HEK293 (cell line): ENCODE results near the gene KIF21B.

ENCODE experiments used
- IKZF3 ChIP-seq: fragments of 450-650 bp; IDR thresholded peaks from 2 replicates; pipeline ENCODE4 v1.5.0; 2018; ENCODE audit warnings: missing biosample characterization, mild to moderate bottlenecking, missing genetic modification characterization, moderate library complexity
- KLF9 ChIP-seq: fragments of 450-650 bp; formaldehyde crosslinking; IDR thresholded peaks from 2 replicates; pipeline ENCODE4 v1.5.1; 2016; ENCODE audit warnings: missing biosample characterization, missing genetic modification characterization, low read depth
- TCF7L2 ChIP-seq: IDR thresholded peaks from 2 replicates; pipeline ENCODE4 v1.6.1; 2011; ENCODE audit warnings: low read depth, mild to moderate bottlenecking, inconsistent platforms, low read length, moderate library complexity, borderline replicate concordance
- ZNF48 ChIP-seq: fragments of 450-650 bp; formaldehyde crosslinking; IDR thresholded peaks from 2 replicates; pipeline ENCODE4 v1.5.1; 2016; ENCODE audit warnings: missing biosample characterization, missing genetic modification characterization
- ZNF571 ChIP-seq: fragments of 450-650 bp; formaldehyde crosslinking; IDR thresholded peaks from 2 replicates; pipeline ENCODE4 v1.5.0; 2017; ENCODE audit warnings: missing biosample characterization, missing genetic modification characterization
- ZNF677 ChIP-seq: fragments of 450-650 bp; IDR thresholded peaks from 2 replicates; pipeline ENCODE4 v1.5.0; 2018; ENCODE audit warnings: missing biosample characterization, mild to moderate bottlenecking, missing genetic modification characterization, moderate library complexity
- ZNF792 ChIP-seq: fragments of 450-650 bp; formaldehyde crosslinking; IDR thresholded peaks from 2 replicates; pipeline ENCODE4 v1.5.1; 2016; ENCODE audit warnings: missing biosample characterization, missing genetic modification characterization
- TF ChIP-seq, protein P1 (sequence below): fragments of 450-650 bp; formaldehyde crosslinking; IDR thresholded peaks from 2 replicates; pipeline ENCODE4 v1.5.1; 2016; ENCODE audit warnings: missing biosample characterization, missing genetic modification characterization
- TF ChIP-seq, protein P2 (sequence below): sonication (generic); formaldehyde crosslinking; IDR thresholded peaks from 2 replicates; pipeline ENCODE4 v1.8.1; 2022; ENCODE audit warnings: mild to moderate bottlenecking, moderate library complexity, missing genetic modification reagents
- TF ChIP-seq, protein P3 (sequence below): fragments of 450-650 bp; formaldehyde crosslinking; IDR thresholded peaks from 2 replicates; pipeline ENCODE4 v1.5.1; 2016; ENCODE audit warnings: missing biosample characterization, missing genetic modification characterization
- TF ChIP-seq, protein P4 (sequence below): fragments of 450-650 bp; formaldehyde crosslinking; IDR thresholded peaks from 2 replicates; pipeline ENCODE4 v1.5.1; 2016; ENCODE audit warnings: missing biosample characterization, missing genetic modification characterization

DNA sequence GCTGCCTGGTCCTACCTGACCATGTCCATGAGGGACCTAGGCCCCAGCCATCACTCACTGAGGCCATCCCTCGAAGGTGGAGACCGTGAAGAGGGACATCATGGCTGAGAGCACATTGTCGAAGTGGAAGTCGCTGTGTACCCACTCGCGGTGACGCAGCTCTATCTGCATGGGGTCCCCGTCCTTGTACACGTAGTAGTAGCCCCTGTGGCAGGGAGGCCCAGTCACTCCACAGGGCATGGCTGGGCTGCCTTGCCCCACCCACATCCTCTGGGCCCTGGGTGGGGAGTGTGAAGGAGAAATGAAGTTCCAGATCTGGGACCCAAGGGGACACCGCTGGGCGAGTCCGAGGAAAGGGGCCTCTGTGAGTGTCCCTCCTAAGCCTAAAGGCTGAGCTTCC lies 38.4 kb upstream of the KIF21B start:
- TF ChIP-seq, protein P1, sequence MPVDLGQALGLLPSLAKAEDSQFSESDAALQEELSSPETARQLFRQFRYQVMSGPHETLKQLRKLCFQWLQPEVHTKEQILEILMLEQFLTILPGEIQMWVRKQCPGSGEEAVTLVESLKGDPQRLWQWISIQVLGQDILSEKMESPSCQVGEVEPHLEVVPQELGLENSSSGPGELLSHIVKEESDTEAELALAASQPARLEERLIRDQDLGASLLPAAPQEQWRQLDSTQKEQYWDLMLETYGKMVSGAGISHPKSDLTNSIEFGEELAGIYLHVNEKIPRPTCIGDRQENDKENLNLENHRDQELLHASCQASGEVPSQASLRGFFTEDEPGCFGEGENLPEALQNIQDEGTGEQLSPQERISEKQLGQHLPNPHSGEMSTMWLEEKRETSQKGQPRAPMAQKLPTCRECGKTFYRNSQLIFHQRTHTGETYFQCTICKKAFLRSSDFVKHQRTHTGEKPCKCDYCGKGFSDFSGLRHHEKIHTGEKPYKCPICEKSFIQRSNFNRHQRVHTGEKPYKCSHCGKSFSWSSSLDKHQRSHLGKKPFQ (tag by site-specific recombination), result no peak
- TF ChIP-seq ZNF792 (tag by site-specific recombination) (no peak), IKZF3 (no peak), ZNF48 (no peak), KLF9 (no peak), ZNF571 (tag by site-specific recombination) (no peak), TCF7L2 (no peak), ZNF677 (no peak)
- TF ChIP-seq, protein P2, sequence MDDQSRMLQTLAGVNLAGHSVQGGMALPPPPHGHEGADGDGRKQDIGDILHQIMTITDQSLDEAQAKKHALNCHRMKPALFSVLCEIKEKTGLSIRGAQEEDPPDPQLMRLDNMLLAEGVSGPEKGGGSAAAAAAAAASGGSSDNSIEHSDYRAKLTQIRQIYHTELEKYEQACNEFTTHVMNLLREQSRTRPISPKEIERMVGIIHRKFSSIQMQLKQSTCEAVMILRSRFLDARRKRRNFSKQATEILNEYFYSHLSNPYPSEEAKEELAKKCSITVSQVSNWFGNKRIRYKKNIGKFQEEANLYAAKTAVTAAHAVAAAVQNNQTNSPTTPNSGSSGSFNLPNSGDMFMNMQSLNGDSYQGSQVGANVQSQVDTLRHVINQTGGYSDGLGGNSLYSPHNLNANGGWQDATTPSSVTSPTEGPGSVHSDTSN (CRISPR knock-in tag), result no peak
- TF ChIP-seq, protein P3, sequence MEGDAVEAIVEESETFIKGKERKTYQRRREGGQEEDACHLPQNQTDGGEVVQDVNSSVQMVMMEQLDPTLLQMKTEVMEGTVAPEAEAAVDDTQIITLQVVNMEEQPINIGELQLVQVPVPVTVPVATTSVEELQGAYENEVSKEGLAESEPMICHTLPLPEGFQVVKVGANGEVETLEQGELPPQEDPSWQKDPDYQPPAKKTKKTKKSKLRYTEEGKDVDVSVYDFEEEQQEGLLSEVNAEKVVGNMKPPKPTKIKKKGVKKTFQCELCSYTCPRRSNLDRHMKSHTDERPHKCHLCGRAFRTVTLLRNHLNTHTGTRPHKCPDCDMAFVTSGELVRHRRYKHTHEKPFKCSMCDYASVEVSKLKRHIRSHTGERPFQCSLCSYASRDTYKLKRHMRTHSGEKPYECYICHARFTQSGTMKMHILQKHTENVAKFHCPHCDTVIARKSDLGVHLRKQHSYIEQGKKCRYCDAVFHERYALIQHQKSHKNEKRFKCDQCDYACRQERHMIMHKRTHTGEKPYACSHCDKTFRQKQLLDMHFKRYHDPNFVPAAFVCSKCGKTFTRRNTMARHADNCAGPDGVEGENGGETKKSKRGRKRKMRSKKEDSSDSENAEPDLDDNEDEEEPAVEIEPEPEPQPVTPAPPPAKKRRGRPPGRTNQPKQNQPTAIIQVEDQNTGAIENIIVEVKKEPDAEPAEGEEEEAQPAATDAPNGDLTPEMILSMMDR (tag by site-specific recombination), result no peak
- TF ChIP-seq, protein P4, sequence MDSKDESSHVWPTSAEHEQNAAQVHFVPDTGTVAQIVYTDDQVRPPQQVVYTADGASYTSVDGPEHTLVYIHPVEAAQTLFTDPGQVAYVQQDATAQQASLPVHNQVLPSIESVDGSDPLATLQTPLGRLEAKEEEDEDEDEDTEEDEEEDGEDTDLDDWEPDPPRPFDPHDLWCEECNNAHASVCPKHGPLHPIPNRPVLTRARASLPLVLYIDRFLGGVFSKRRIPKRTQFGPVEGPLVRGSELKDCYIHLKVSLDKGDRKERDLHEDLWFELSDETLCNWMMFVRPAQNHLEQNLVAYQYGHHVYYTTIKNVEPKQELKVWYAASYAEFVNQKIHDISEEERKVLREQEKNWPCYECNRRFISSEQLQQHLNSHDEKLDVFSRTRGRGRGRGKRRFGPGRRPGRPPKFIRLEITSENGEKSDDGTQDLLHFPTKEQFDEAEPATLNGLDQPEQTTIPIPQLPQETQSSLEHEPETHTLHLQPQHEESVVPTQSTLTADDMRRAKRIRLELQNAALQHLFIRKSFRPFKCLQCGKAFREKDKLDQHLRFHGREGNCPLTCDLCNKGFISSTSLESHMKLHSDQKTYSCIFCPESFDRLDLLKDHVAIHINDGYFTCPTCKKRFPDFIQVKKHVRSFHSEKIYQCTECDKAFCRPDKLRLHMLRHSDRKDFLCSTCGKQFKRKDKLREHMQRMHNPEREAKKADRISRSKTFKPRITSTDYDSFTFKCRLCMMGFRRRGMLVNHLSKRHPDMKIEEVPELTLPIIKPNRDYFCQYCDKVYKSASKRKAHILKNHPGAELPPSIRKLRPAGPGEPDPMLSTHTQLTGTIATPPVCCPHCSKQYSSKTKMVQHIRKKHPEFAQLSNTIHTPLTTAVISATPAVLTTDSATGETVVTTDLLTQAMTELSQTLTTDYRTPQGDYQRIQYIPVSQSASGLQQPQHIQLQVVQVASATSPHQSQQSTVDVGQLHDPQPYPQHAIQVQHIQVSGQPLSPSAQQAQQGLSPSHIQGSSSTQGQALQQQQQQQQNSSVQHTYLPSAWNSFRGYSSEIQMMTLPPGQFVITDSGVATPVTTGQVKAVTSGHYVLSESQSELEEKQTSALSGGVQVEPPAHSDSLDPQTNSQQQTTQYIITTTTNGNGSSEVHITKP (tag by site-specific recombination), result no peak
